Right lobe of liver (tissue), 4 donors: Measurements from ENCODE around the gene SPCS2.

ENCODE experiments used
- POLR2A ChIP-seq: fragments of 450-650 bp; IDR thresholded peaks from one replicate; pipeline ENCODE4 v1.6.1; 2017; ENCODE audit warnings: antibody characterized with exemption, mild to moderate bottlenecking
- TF ChIP-seq, protein P1 (sequence below), 4 donors: fragments of 200-600 bp in 3 of 4; fragments of 450-650 bp in 1 of 4; IDR thresholded peaks; one replicate each; pipeline versions ENCODE4 v1.5.1 to v1.8.0; 2016 to 2022; ENCODE audit warnings: antibody characterized with exemption in 4 of 4, mild to moderate bottlenecking in 2 of 4
- donor health status: DM: no; HTN: no; CAD: no.
- donor health status: DM: no; HTN: no; CAD: no.
- donor health status: DM: no; HTN: yes; CAD: no.

DNA sequence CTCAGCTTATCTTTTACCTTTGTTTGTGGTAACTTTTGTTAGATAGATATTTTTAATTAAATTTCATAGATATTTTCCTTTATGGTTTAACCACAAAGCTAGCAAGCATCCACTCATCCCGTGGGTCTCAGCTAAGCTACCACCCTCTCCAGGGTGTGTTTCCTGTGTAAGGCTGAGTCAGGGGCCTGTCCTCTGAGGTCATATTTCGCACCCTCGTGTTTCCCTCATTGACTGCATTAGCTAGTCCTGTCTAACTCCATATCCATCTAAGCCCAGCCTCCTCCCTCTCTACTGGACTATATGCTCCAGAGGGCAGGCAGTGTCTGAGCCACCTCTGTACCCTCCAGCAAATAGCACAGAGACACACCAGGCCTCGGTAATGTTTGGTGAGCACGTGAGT is 16.9 kb upstream of the SPCS2 start:
- TF ChIP-seq, protein P1, sequence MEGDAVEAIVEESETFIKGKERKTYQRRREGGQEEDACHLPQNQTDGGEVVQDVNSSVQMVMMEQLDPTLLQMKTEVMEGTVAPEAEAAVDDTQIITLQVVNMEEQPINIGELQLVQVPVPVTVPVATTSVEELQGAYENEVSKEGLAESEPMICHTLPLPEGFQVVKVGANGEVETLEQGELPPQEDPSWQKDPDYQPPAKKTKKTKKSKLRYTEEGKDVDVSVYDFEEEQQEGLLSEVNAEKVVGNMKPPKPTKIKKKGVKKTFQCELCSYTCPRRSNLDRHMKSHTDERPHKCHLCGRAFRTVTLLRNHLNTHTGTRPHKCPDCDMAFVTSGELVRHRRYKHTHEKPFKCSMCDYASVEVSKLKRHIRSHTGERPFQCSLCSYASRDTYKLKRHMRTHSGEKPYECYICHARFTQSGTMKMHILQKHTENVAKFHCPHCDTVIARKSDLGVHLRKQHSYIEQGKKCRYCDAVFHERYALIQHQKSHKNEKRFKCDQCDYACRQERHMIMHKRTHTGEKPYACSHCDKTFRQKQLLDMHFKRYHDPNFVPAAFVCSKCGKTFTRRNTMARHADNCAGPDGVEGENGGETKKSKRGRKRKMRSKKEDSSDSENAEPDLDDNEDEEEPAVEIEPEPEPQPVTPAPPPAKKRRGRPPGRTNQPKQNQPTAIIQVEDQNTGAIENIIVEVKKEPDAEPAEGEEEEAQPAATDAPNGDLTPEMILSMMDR (IDR thresholded peaks at IDR 0.05): no peak
- TF ChIP-seq POLR2A: no peak
